T-helper 1 cell treated with Interleukin-12 subunit alpha and Interleukin-12 subunit beta and Interleukin-4 antibody, amounts not matched to agents 30 ng/mL and 1 ng/mL, for 36 hours (primary cell): ENCODE measurements around the gene ST3GAL5. TPM values are rescaled to one million over a fixed set of nuclear protein-coding genes. Genes with fewer than 3 reads are reported as not detected.

Source experiments
- intact Hi-C: fragments of 100-400 bp; cut with micrococcal nuclease; formaldehyde crosslinking; loops from one replicate; pipeline ENCODE4 v1.15.1; 2024
- total RNA-seq: library from RNA; stranded (reverse); gene quantifications from 2 replicates; pipeline ENCODE4 v1.2.3, GENCODE V29; 2022

The ST3GAL5 gene
- total RNA-seq, 1 donor from 2014 or later: 56.7 TPM

GRCh38 chr2:85811180-85812093 is 77.4 kb downstream of the ST3GAL5 start:
- intact Hi-C loops: no loop called here

DNA sequence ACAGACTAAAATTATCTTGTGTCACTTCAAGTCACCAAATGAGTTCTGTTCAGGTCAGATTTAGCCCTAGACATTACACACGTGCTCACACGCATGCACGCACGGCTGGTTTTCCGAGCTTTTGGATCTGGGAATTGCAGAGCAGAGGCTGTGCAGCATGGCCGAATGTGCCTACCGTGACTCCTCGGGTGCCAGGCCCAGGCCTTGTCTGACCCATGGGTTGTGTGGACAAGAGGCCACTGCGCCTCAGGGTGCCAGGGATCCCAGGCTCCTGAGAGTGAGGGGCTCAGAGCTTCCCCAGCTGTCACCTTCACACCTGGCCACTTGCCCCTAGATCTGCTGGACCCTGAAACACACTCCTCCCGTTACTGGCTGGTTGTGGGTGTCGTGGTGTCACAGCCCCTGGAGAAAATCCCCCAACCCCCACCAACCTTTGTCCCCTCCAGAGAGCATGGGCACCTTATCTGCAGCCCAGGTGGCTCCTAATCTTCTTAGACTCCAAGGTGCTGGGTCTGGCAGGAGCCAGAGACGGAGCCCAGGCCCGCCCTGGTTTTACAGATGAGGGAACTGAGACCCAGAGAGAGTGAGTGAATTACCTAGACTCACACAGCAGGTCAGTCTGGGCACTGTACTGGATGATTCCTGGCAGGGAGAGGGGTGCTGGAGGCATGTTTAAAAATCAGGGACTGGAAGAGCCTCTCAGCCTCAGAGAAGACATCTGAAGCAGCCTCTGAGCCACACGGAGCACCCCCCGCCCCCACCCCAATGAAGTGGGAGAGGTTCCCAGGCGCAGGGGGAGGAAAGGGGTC is 78.2 kb downstream of the ST3GAL5 start:
- intact Hi-C loops: no loop called here

DNA sequence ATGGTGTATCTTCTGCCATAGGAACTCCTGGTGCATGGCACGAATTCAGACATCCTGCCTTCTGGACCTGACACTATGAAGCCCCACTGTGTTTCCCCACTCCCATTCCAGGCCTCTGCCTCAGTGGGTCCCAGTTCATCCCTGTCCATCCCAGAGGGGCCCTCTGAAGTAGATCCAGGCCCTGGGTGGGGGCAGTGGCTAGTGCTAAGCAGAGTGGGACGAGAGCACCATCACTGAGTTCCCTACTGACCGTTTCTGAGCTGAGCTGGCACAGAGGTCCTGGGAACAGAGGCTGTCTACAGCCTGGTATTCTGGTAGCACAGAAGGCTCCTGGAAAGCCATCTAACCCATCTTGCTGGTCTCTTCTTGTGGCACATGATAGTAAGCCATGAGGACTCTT is 81.0 kb downstream of the ST3GAL5 start:
- intact Hi-C loops: no loop called here

DNA sequence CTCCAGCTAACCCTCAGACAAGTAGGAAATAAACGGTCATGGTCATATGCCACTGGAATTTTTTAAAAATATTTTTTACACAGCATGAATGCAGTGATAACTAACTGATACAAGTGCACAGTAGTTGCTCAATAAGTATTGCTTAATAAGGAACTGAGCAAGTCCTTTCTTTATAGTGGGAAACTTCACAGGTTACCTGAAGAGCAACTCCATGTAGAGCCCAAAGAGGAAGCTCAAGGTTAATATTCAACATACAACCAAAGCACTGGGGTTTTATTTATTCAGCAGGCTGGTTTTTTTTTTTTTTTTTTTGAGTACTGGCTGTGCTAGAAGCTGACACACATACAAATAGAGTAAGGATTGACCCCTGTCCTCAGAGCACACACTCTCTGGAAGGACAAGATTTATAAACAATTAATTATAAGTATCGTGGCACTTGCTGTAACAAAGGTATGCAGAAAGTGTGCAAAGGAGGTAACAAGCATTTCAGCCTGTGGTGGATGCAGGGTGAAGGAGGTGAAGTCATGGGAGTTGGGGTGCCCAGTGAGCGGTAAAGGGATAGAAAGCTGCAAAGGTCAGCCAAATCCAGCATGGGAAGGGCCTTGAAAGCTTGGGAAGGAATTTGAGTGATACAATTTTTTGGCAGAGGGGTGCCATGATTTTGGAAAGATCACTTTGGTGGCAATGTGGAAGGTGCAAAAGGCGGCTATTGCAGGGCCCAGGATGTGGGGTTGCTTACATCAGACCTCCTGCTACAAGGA is 82.3 kb downstream of the ST3GAL5 start:
- intact Hi-C loops: no loop called here

DNA sequence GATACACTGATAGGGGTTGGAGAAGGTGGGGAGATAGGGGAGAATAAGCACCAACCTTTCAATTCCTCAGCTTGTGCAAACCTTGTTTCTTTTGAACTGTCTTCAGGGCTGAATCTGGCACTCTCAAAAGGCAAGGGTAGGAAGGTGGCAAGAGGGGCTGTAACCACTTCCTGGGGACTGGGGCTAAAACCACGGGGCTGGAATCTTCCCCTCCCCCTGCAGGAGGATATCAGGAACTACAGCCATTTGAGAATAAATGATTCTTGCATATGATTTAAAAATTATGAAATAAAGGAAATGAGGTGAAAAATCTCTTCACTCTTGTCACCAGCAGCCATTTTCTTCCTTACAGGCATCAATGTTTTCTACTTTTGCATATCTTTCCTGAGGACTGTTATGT is 84.2 kb downstream of the ST3GAL5 start:
- intact Hi-C loops: loop anchor here (1.0 to 2.0 kb wide), 4 partner anchors 54 to 167 kb away; no protein-coding TSS in a partner anchor

- intact Hi-C loops: loop anchor here (1.0 to 2.0 kb wide), 4 partner anchors 54 to 167 kb away; no protein-coding TSS in a partner anchor
These were observed 84.9 kb downstream of the ST3GAL5 start for GRCh38 chr2:85803704-85804425.

DNA sequence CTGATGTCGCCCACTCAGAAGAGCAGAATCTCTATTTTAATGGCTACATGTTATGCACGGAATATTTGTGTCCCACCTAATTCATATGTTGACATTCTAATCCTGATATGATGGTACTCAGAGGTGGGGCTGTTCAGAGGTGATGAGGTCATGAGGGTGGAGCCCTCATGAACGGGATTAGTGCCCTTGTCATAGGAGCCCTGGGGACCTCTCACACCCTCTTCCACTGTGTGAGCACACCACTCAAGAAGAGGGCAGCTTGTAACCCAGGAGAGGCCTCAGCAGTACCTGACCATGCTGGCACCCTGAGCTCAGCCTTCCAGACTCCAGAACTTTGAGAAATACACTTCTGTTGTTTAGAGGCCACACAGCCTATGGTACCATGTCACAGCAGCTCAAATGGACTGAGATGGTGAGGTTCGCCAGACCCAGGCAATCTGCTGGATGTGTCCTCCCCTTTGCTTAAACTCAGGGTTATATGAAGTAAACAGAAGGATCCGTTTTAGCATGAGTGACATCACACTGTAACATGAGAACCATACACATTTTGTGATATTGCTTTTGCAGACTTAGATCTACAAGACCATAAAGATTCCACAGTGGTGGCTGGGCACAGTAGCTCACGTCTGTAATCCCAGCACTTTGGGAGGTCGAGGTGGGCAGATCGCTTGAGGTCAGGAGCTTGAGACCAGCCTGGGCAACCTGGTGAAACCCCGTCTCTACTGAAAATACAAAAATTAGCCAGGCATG is 86.3 kb downstream of the ST3GAL5 start:
- intact Hi-C loops: no loop called here

DNA sequence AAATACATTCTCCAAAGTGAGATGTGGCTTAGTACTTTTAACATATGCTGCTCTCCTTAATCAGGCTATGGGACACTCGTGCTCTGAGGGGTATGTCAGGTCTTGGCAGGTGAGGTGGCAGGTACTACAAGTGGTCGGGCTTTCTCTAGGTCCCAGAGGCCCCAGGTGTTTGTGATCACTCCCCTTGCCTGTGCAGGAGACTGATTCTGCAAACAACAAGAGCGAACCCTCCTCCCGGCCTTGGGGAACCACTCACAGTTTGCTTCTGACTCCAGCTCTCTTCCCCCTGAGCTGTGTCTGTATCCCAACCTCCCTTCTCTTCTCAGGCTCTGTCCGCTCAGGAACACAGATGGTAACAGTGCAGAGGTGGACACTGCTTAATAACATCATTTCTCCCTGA is 86.9 kb downstream of the ST3GAL5 start:
- intact Hi-C loops: no loop called here

DNA sequence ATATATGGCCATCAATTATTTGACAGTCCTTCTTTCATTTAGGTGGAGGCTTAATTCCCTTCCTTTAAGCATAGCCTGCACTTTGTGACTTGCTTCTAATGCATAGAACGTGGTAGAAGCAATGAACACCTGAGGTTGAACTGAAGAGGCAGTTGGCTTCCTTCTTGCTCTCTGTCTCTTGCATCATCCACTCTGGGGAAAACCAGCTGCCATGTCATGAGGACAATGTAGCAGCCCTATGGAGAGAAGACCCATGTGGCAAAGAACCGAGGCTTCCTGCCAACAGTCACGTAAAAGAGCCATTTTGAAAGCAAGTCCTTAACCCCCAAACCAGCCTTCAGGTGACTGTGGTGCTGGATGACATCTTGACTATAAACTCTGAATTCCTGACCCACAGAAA is 88.2 kb downstream of the ST3GAL5 start:
- intact Hi-C loops: no loop called here

- intact Hi-C loops: no loop called here
These were observed 89.4 kb downstream of the ST3GAL5 start for GRCh38 chr2:85799215-85799956.

GRCh38 chr2:85797921-85798320 is 90.9 kb downstream of the ST3GAL5 start:
- intact Hi-C loops: no loop called here

- intact Hi-C loops: no loop called here
These were observed 91.5 kb downstream of the ST3GAL5 start for GRCh38 chr2:85797263-85797660.

DNA sequence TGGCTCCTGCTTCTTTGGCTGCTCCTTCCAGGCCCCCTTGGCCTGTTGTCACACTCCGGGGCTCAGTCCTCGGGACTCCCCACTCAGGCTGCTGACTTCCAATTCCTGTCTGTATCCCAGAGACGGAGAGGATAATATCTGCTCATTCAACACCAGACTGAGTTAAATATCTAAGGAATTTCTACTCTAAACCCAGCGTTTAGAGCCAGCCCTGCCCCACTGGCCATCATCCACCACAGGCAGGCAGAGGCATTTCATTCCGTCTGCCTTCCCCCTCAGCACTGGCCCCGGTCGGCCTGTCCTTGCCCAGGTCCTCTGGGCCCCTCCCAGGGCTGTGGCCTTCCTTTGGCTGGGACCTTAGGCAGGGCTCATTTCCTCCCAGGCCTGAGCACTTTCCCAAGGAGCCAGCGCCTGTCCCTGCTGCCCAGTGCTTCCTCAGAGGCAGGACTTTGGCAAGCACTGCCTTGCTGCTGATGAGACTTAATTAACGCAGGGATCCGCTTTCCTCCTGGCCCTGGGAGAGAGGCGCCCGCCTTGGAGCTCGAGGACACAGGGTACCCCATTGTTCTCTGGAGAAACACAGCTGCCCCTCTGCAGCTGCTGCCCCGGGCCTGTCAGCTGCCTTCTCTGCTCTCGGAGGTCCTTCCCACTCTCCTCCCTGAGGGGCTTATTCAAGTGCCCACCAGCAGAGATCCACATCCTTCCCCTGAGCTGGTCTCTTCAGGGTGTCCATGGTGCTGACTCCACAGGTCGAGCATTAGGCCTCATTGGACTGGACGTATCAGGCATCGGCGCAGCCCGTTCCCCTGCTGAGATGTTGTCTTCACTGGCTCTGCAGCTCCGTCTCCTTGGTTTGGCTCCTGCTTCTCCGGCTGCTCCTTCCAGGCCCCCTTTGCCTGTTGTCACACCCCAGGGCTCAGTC is 92.2 kb downstream of the ST3GAL5 start:
- intact Hi-C loops: no loop called here

DNA sequence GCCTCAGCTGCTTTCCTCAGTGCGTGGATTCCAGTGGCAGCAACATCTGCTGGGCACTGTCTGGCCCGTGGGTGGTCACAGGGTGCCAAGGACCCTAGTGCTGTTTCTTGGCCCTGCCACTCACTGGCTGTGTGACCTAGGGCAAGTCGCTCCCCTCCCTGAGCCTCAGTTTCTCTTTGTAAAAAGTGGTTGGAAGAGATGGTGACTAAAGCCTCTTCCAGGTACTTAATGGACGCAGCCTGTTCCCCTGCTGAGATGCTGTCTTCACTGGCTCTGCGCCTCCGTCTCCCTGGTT is 92.8 kb downstream of the ST3GAL5 start:
- intact Hi-C loops: no loop called here

GRCh38 chr2:85795331-85796045 is 93.3 kb downstream of the ST3GAL5 start:
- intact Hi-C loops: no loop called here

DNA sequence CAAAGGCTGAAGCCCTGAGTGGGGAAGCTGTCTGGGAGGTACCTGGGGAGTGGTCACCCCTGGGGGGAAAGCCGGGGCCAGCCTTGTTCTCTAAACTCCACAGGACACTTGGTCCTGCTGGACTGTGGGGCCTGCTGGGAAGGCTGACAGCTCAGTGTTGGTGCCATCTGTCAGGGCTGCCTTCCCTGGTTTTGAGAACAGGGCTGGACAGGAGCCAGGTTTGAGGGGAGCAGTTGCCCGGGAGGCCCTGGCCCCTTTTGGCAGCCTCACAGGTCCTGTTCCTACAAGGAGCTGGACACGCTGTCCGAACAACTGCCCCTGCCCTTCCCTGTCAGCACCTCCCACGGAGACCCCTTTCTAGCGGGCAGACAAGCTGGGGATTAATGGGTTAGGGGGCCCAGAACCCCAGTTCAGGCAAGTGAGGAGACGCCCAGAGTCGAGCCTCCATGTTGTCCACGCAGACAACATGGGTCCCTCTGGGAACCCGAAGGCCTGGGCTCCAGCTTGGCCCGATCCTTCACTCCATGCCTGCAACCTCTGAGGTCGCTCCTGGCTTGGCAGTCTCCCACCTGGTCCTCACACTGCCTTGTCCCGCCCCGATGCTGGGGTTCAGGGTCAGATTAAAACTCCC is 94.2 kb downstream of the ST3GAL5 start:
- intact Hi-C loops: no loop called here

- intact Hi-C loops: no loop called here
These were observed 94.8 kb downstream of the ST3GAL5 start for GRCh38 chr2:85794038-85794441.
